ENCODE measurements around the gene NCAPD3.
A peak's percentile ranks its signal among the peaks of the same experiment; 100 is the strongest.
"Not testable (repeated sequence)": the region's sequence is repeated elsewhere in the genome, so short reads cannot be mapped to it uniquely, and the experiment has no call there.

Gene NCAPD3

GRCh38 chr11:134223836-134224709 is at the start of gene NCAPD3, which contains the start of gene VPS26B:
NCAPD3 (minus strand) TSS chr11:134223967; CDS start chr11:134223926, 41 bp downstream.
VPS26B (plus strand) TSS chr11:134224671; CDS start chr11:134225123, 452 bp downstream.
- DNase-seq = peak; percentile 94

- no peak for DNase-seq
Observed at GRCh38 chr11:134273317-134273712, 49.5 kb upstream of the NCAPD3 start.

GRCh38 chr11:134272381-134273316 is 48.9 kb upstream of the NCAPD3 start:
- DNase-seq = no peak

DNA sequence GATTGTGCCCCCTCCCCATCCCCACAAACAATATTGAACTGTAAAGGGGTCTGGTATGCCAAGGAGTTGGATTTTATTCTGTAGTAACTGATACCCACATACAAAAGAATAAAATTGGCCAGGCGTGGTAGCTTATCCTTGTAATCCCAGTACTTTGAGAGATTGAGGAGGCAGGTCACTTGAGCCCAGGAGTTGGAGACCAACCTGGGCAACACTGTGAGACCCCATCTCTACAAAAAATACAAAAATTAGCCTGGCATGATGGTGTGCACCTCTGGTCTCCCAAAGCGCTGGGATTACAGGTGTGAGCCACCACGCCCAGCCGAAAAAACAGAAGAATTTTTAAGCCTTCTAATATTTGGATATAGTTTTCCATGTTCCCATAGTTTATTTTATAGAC is 48.2 kb upstream of the NCAPD3 start:
- no peak for DNase-seq

GRCh38 chr11:134270250-134270714 is 46.5 kb upstream of the NCAPD3 start:
- no peak for DNase-seq

DNA sequence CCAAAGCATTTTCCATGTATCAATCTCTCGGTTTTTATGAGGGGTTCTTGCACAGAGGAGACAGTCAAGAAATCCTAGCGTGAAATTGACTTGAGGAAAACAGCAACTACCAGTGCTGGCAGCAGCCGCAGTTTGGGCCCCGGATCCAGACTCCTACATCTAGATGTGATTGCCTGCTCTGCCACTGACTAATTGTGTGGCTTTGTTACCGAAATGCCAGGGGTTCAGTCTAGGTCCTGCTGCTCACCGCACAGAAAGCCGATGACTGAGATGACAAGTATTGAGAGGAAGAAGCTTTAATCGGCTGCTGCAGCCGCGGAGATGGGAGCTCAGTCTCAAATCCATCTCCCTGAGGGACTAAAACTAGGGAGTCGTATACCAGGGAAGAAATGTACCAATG is 44.2 kb upstream of the NCAPD3 start:
- DNase-seq = no peak

GRCh38 chr11:134267461-134267860 is 43.7 kb upstream of the NCAPD3 start:
- no peak for DNase-seq

GRCh38 chr11:134266841-134267251 is 43.1 kb upstream of the NCAPD3 start:
- peak; percentile 25 for DNase-seq

DNA sequence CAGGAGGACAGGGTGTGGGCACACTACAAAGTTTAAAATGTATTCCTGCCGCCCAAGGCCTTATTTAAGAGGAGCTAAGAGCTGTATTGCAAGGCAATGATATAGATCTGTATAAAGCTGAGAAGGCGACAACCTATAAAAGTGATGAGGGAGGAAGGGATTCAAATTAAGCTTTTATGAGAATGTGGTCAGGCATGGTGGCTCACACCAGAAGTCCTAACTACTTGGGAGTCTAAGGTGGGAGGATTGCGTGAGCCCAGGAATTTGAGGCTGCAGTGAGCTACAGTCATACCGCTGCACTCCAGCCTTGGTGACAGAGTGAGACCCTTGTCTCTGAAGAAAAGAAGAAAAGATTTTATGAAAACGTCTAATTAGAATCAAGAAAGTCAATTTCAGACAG is 42.7 kb upstream of the NCAPD3 start:
- no peak for DNase-seq

DNA sequence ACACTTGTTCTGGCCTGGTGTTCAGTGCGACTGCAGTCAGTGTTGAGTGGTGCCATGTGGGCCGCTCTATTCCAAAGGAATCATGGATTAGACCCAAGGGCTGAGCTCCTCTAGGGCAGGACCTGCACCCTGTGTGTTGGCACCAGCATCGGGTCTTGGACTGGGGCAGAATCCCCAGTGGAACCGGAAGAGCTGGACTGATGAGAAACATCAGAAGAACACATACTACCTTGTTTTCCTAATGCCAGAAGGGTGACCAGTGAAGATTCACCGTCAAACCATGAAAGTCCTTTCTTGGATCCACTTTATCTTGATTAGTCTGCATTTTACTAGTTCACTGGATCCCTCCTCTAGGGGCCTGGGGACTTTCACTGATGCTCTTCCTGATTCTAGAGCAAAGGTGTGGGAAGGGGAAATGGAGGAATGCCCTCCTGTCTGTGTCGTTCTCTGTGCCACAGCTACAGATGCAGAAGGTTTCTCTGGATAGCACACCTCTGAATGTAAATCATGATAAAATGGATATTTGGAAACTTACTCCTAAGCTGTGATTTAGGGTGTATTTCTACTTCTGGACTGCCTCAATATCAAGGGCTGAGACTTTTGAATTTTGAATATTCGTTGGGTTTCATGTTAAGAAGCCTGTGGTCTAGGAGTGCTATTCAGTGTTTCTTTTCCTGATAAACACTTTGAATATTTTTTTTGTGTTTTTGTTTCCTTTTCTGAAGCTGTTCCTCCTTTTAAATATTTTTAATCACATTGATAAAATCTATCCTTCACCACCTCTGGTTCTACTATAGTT is 41.4 kb upstream of the NCAPD3 start:
- DNase-seq = no peak

GRCh38 chr11:134261626-134262488 is 38.1 kb upstream of the NCAPD3 start:
- no peak for DNase-seq

DNA sequence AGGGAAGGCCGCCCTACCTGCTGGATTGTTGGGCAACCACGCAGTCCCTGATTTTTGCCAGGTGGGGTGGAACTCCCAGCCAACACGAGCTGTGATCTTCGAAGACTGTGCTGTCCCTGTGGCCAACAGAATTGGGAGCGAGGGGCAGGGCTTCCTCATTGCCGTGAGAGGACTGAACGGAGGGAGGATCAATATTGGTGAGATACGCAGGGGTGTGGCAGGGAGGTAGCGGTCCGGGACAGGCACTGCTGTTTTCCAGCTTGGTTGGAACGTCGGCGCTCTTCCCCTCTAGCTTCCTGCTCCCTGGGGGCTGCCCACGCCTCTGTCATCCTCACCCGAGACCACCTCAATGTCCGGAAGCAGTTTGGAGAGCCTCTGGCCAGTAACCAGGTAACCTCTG is 37.2 kb upstream of the NCAPD3 start:
- DNase-seq = no peak

GRCh38 chr11:134260503-134260902 is 36.7 kb upstream of the NCAPD3 start:
- no peak for DNase-seq

DNA sequence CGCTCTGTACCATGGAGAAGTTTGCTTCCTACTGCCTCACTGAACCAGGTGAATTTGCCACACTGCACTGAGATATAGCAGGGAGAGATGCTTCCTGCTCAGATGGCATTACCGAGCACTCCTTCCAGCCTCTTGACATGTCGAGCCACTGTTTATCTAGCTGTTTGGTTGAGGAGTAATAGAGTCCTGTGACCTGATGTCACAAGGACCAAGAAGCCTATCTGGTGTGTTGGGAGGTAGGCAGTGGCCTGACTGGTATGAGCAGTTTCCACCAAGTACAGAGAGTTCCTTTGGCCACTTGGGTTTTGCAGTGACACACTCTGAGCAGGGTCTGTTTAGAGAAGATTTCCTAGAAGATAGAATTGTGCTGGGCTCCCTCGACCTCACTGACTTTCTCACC is 34.8 kb upstream of the NCAPD3 start:
- DNase-seq = no peak

DNA sequence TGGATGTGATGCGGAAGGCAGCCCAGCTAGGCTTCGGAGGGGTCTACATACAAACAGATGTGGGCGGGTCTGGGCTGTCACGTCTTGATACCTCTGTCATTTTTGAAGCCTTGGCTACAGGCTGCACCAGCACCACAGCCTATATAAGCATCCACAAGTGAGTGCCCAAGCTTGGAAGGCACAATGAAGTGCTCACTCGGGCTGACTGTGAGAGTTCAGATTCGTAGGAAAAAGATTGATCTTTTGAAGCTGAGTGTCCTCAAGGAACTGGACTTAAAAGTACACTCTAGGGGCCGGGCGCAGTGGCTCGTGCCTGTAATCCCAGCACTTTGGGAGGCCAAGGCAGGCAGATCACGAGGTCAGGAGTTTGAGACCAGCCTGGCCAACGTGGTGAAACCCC is 33.3 kb upstream of the NCAPD3 start:
- no peak for DNase-seq

DNA sequence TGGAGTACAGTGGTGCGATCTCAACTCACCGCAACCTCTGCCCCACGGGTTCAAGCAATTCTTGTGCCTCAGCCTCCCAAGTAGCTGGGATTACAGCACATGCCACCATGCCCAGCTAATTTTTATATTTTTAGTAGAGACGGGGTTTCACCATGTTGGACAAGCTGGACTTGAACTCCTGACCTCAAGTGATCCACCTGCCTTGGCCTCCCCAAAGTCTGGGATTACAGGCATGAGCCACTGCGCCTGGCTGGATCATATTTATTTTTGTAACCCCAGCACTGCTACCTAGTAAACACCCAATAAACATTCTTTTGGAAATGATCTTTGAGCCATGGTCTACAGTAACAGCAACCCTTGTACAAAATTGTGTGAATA is 31.4 kb upstream of the NCAPD3 start:
- DNase-seq = not testable (repeated sequence)

DNA sequence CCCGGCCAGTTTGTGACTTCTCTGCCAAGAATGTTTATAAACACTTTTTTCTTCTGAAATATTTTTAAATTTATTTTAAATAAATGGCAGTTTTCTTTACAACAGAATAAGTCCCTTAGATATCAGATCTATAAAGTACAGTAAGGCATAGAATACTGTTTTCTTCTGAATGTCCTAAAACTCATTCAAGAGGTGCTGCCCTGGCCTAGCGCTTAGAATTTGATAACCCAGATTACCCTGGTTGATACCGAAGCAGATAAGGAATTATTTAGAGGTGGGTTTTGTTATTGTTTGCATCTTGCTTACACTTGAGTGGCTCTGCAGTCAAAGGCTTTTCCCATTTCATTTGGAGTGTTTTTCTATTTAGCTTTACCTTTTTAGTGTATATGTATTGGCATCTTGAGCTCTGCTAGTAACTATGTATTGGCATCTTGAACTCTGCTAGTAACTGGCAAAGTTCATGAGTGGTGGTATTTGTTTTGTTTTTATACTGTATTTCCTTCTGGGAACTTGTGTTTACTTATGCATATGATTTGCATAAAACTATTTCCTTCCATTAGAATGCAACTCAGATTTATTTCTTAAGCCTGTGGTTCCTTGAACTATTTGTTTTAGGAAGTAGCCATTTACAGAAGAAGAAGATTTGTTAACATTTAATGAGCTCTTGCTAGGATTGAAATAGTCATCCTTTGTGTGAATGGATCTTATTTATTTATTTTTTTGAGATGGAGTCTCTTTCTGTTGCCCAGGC is 30.8 kb upstream of the NCAPD3 start:
- no peak for DNase-seq

- DNase-seq = peak; percentile 92
Observed at GRCh38 chr11:134253188-134253993, 29.6 kb upstream of the NCAPD3 start, which contains the start of the genes ACAD8 and THYN1. ACAD8 (plus strand) TSS chr11:134253568; CDS start chr11:134253601, 33 bp downstream. THYN1 (minus strand) TSS chr11:134253352; CDS start chr11:134252882, 470 bp downstream.

- DNase-seq = no peak
Observed at GRCh38 chr11:134252346-134253187, 28.8 kb upstream of the NCAPD3 start.

All from amniotic stem cell (primary cell).